OCI-LY3 (cell line): Measurements from ENCODE around the gene MAN1A1.

Experiments used
- CTCF ChIP-seq: fragments of 200-600, 300-600 bp; sonication (generic); IDR thresholded peaks from 2 replicates; pipeline ENCODE4 v1.5.1; 2014; ENCODE audit warnings: antibody characterized with exemption, low read length, low read depth
- EZH2phosphoT487 ChIP-seq: fragments of 200-600 bp; shearing (Covaris generic); IDR thresholded peaks from 2 replicates; pipeline ENCODE4 v1.6.1; 2018; ENCODE audit warnings: antibody characterized with exemption, mixed run types, low read depth

- TF ChIP-seq CTCF (no peak), EZH2phosphoT487 (no peak)
Observed at GRCh38 chr6:119324718-119325117, 24.8 kb downstream of the MAN1A1 start.
